ENCODE measurements around the gene TMEM178B. TPM values are rescaled to one million over a fixed set of nuclear protein-coding genes. Genes with fewer than 3 reads are reported as not detected.
"Not testable (repeated sequence)": the region's sequence is repeated elsewhere in the genome, so short reads cannot be mapped to it uniquely, and the experiment has no call there.

The TMEM178B gene
- total and polyA plus RNA-seq, 10 of the 15 experiments (the other 5 are each of a cell fraction or from before 2014, with no cell fraction given), result 0.01 to 1.1 (median 0.04) TPM; not detected in 2

GRCh38 chr7:141381794-141382427 lies 308.0 kb downstream of the TMEM178B start:
- ChIA-PET RAD21 (ENCODE audit: unreplicated experiment) (no interaction called here), SMC1A (ENCODE audit: uncharacterized antibody, unreplicated experiment) (no interaction called here), CTCF (no interaction called here), POLR2A (no interaction called here)
- no peak for DNase-seq (ENCODE audit: low read depth, low spot score)
- no peaks in the 10 kb centered on the region for H4K20me1 ChIP-seq (ENCODE audit: control insufficient read depth, insufficient read depth)
- BruUV-seq (replicated peaks), result no TSS peak
- TF ChIP-seq POU2F2 (IDR thresholded peaks at IDR 0.05; ENCODE audit: borderline replicate concordance, low read depth, low read length), result no peak
- no peak for TF ChIP-seq HSF1 (IDR thresholded peaks at IDR 0.05; ENCODE audit: low read depth, low read length)
- no peak for TF ChIP-seq MEF2A (IDR thresholded peaks at IDR 0.05; ENCODE audit: insufficient read depth, low read depth, low read length)
- 0% methylated on average over 3 of the region's 3 CpGs for WGBS (ENCODE audit: insufficient coverage, insufficient replicate concordance, low lambda C conversion rate, missing lambda C conversion rate)
- no peak overlapping the region for H3K4me3 ChIP-seq
- H3K36me3 ChIP-seq (ENCODE audit: control insufficient read depth in 2 of 2, insufficient read depth in 2 of 2, low read length in 1 of 2), result no peaks in the 10 kb centered on the region
- no peak overlapping the region for H3K4me2 ChIP-seq (ENCODE audit: control insufficient read depth, insufficient read depth)
- H3K27ac ChIP-seq (ENCODE audit: control insufficient read depth, insufficient read depth), result no peak overlapping the region
- no peaks in the 10 kb centered on the region; a peak in 1 of 4 replicates for H3K27me3 ChIP-seq (replicated peaks in 1 of 2; ENCODE audit: control insufficient read depth in 2 of 2, insufficient read depth in 2 of 2, low read length in 1 of 2)
- no peak overlapping the region for H2AFZ ChIP-seq (ENCODE audit: control insufficient read depth, low read depth, low read length)
- H3K9ac ChIP-seq (ENCODE audit: control insufficient read depth, insufficient read depth, low read length), result no peak overlapping the region
- H3K9me3 ChIP-seq (replicated peaks; ENCODE audit: control insufficient read depth, insufficient read depth, low read length), result no peaks in the 10 kb centered on the region
- H3K4me1 ChIP-seq (ENCODE audit: control insufficient read depth, insufficient read depth, low read length), result no peaks in the 10 kb centered on the region
- intact Hi-C loops (cut with micrococcal nuclease; ENCODE audit: unreplicated experiment) (no loop called here), in situ Hi-C loops (cut with MboI) (no loop called here)
- ATAC-seq, result no peak
- FAIRE-seq, result no peak
- no peaks in the 10 kb centered on the region for H3K79me2 ChIP-seq (ENCODE audit: control insufficient read depth, insufficient read depth, low read length)

GRCh38 chr7:141383356-141383755 lies 309.5 kb downstream of the TMEM178B start:
- in situ Hi-C loops (cut with MboI); ATAC-seq; H3K79me2 ChIP-seq (ENCODE audit: control insufficient read depth, insufficient read depth, low read length); DNase-seq (ENCODE audit: low read depth, low spot score); H3K4me2 ChIP-seq (ENCODE audit: control insufficient read depth, insufficient read depth); H3K9me3 ChIP-seq (replicated peaks; ENCODE audit: control insufficient read depth, insufficient read depth, low read length); H3K36me3 ChIP-seq (ENCODE audit: control insufficient read depth in 2 of 2, insufficient read depth in 2 of 2, low read length in 1 of 2); CTCF ChIA-PET; H3K27me3 ChIP-seq (replicated peaks in 1 of 2; ENCODE audit: control insufficient read depth in 2 of 2, insufficient read depth in 2 of 2, low read length in 1 of 2); RAD21 ChIA-PET (ENCODE audit: unreplicated experiment); H3K4me1 ChIP-seq (ENCODE audit: control insufficient read depth, insufficient read depth, low read length); H3K4me3 ChIP-seq; SMC1A ChIA-PET (ENCODE audit: uncharacterized antibody, unreplicated experiment); intact Hi-C loops (cut with micrococcal nuclease; ENCODE audit: unreplicated experiment); FAIRE-seq; H2AFZ ChIP-seq (ENCODE audit: control insufficient read depth, low read depth, low read length); H4K20me1 ChIP-seq (ENCODE audit: control insufficient read depth, insufficient read depth); H3K9ac ChIP-seq (ENCODE audit: control insufficient read depth, insufficient read depth, low read length); BruUV-seq (replicated peaks); H3K27ac ChIP-seq (ENCODE audit: control insufficient read depth, insufficient read depth); POLR2A ChIA-PET: not testable (repeated sequence)
- WGBS (ENCODE audit: insufficient coverage, insufficient replicate concordance, low lambda C conversion rate, missing lambda C conversion rate), result 45% methylated on average over 3 of the region's 3 CpGs

All from GM12878 (cell line).